Smooth muscle cell of the brain vasculature (primary cell): ENCODE measurements around the gene HHIPL1.
"Not testable (repeated sequence)": the region's sequence is repeated elsewhere in the genome, so short reads cannot be mapped to it uniquely, and the experiment has no call there.

Experiments
- DNase-seq: peaks from one replicate; pipeline ENCODE4 v3.0.0-alpha.2; 2012; ENCODE audit warnings: low read depth, low spot score

Gene HHIPL1

GRCh38 chr14:99634443-99634842, 10.5 kb upstream of the HHIPL1 start:
- no peak for DNase-seq

GRCh38 chr14:99635116-99635515, 9.8 kb upstream of the HHIPL1 start:
- no peak for DNase-seq

DNA sequence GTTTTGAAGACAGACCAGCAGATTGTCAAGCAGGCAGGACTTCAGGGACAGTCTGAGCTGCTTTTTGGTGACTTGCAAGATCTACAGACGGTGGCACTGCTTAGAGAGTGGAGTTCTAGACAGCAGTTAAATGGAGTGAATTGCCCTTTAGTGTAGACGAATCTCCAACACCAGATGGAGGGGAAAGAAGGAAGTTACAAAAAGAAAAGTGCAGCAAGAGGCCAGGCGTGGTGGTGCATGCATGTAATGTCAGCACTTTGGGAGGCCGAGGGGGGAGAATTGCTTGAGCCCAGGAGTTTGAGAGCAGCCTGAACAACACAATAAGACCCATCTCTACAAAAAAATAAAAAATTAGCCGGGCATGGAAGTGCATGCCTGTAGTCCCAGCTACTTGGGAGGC, 8.4 kb upstream of the HHIPL1 start:
- no peak for DNase-seq

DNA sequence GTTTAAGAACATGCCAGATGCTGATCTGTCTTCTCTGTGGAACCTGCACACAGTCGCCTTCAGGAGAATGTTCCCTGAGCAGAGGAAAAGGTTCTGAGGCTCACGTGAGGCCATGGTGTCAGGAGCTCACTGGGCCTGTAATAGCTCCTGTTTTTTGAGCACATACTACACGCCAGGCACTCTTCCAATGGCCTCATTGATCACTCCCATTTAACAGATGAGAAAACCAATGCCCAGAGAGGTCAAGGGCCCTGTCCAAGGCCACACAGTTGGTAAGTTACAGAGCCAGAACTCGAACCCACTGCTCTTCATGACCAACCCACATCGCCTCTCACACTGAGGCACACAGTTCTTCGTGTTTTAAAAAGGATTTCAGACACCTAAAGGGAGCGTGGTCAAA, 7.3 kb upstream of the HHIPL1 start:
- no peak for DNase-seq

DNA sequence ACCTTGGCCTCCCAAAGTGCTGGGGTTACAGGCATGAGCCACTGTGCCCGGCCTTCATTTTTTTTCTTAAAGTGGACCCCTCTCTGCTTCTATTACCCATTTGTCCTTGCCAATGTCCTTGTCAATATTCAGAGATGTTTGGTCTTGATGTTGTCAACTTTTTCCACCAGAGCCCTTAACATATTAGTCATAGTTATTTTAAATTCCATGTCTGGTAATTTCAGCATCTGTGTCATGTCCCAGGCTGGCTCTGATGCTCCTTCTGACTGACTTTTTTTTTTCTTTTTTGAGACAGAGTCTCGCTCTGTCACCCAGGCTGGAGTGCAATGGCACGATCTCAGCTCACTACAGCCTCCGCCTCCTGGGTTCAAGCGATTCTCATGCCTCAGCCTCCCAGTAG, 2.2 kb upstream of the HHIPL1 start:
- DNase-seq = not testable (repeated sequence)

DNA sequence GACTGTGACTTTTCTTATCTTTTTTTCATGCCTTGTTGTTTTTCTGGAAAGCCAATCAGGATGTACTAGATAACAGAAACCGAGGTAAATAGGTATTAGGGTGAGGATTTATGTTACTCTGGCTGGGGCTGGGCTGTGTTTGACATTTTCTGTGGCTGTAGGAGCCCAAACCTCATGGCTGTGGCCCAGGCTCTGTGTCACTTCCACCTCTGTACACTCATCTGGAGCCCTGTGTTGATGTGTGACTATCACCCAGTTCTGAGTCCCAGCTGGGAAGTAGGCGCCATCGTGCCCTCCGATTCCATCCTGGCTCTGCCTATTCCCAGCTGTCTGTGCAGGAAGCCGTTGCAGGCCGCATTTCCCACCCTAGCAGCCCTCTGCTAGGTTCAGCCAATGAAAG, 1.6 kb upstream of the HHIPL1 start:
- no peak for DNase-seq

- no peak for DNase-seq
Measured at GRCh38 chr14:99644035-99644587, 818 bp upstream of the HHIPL1 start.

DNA sequence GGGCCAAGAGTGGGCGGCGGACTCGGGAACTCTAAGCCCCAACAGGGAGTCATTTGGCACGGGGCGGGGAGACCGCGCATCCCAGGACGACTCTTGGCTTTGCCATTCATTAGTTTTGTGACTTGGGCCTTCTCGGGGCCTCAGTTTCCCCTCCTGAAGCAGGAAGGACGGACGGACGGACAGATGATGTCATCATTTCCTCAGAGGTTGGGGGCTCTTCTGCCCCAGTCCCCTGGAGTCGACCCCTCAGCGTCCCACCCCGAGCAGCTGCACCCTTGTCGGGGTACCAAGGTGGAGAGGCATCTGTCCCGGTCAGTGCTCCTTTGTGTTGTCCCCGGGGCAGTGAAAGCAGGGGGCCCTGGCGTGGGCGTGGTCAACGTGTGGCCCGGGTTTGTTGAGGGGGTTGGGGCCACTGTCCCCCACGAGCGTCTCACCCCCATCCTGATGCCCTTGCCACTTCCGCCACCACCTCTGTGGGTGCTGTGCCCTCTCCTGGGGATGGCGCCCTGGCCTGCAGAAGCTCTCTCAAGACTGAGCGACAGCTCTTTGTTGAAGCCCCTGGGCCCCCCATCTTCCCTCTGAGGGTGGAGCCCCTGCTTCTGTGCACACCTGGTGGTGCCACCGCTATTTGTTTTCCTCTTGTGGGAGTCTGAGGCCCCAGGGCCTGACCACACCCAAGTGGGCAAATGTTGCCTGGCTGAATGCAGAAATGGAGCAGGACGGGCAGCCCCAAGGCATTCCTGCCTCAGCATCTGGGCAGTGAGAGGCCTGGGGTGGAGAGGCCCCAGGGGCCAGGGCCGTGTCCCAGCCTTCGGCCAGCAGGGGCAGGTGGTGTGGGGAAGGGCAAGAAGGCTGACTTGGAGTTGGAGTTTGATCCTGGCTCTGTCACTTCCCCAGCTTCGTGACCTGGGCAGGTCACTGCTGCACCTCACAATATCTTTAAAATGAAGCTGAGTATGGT, 896 bp downstream of the HHIPL1 start:
- DNase-seq = no peak

- DNase-seq = no peak
Measured at GRCh38 chr14:99647411-99647810, 2.5 kb downstream of the HHIPL1 start.

- no peak for DNase-seq
Measured at GRCh38 chr14:99648027-99648784, 3.3 kb downstream of the HHIPL1 start.

DNA sequence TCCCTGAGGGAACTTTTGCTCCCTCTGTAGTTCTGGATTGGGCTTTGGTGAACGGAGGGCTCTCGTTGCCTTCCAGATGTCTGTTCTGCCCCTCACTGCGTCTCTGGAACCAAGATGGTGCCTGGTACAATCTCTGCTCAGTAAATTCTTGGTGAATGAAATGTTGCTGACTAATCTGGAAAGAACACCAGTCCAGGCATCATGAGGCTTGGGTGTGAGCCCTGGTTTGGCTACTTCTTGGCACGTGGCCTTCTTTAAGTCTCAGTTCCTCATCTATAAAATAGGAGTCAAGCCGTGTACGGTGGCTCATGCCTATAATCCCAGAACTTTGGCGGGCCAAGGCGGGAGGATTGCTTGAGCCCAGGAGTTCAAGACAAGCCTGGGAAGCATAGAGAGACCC, 4.3 kb downstream of the HHIPL1 start:
- no peak for DNase-seq

DNA sequence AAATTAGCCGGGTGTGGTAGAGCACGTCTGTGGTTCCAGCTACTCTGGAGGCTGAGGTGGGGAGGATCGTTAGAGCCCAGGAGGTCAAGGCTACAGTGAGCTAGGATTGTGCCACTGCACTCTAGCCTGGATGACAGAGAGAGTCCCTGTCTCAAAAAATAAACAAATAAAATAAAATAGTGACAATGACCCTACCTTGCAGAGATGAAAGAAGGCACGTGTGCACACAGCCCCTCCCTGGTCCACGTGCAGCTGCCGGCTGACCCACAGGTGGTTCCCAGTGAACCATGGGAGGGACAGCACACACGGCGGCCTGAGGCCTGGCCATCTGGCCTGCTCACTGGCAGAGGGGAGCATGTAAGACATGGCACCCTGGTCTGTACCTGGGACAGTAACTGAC, 4.7 kb downstream of the HHIPL1 start:
- no peak for DNase-seq

- DNase-seq = no peak
Measured at GRCh38 chr14:99650189-99650588, 5.3 kb downstream of the HHIPL1 start.

DNA sequence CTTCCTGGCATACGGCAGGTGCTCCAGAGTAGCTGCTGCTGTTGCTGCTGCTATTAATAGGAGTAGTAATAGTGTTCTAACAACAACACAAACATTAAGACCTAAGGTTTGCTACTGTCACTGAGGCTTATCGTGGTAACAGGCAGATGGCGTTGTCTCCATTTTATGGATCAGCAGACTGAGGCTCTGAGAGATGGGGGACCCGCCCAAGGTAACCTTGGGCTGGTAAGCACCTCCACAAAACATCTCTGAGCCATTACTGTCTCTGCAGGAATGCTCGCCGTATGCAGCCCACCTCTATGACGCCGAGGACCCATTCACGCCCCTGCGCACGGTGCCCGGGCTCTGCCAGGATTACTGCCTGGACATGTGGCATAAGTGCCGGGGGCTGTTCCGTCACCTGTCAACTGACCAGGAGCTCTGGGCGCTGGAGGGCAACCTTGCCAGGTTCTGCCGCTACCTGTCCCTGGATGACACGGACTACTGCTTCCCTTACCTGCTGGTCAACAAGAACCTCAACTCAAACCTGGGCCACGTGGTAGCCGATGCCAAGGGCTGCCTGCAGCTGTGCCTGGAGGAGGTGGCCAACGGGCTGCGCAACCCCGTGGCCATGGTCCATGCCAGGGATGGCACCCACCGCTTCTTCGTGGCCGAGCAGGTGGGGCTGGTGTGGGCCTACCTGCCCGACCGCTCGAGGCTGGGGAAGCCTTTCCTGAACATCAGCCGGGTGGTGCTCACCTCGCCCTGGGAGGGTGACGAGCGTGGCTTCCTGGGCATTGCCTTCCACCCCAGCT, 7.2 kb downstream of the HHIPL1 start:
- DNase-seq = no peak

DNA sequence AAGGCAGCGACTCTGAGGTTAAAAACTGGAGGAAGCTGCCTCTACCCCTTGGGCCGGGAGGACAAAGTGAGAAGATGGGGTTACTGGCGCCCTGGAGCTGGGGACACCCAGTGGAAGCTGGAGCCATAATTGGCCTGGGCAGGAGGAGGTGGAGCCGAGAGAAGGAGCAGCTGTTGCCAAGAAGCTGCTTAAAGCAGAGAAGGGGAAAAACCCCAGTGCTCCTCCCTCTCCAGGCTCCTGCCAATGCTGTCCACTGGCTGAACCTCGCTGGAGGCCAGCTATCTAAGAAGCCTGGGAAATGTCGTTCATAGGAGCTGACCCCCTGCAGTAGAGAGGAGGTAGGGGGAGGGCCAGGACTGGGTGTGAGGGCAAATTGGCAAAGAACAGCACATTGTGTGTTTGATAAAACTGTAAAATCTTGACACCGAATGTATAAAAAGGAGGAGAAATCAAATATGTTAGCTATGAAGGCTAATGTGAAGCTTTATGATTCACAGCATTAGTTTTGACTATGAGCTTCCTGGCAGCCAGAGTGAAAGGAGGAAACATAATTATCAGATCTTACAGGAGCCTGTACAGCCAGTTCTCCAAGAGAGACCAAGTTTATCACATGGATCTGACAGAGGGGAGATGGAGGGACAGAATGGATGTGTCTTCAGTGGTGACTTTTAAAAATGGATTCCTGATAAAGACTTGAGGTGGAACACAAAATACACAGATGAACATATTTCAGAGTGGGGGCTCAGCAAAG, 9.5 kb downstream of the HHIPL1 start:
- no peak for DNase-seq

DNA sequence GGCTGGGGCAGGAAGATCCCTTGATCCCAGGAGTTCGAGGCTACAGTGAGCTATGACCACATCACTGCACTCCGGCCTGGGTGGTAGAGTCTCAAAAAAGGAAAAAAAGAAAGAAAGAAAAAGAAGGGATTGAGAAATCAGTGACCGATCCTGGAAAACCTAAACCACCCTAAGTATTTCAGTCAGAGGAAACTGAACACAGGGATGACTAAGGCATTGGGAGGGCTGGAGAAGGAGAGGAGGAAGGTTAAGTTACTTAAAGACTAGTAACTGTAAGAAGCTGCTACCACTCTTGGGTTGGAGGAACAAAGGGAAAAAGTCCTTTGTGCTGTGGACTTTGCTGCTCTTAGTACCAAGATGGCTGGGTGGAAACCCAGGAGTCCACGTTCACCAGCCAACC, 10.6 kb downstream of the HHIPL1 start:
- DNase-seq = no peak

GRCh38 chr14:99656171-99656570, 11.2 kb downstream of the HHIPL1 start:
- DNase-seq = no peak

DNA sequence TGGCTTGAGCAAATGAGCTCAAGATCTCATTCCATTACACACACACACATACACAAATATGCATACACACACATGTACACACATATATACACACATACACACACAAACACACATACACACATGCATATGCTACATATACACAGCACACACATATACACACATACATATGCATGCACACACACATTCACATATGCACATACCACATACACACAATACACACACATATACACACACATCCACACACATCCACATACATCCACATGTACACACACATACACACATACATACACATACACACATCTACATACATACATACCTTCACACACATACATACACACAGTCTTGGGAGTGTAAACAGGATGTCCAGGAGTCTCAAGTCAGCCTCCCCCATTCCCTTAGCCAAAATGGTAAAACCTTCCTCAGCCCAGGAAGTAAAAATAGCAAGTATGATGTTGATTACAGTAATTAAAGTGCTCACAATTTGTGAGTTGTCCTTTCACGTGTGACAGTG, 12.8 kb downstream of the HHIPL1 start:
- DNase-seq = no peak

DNA sequence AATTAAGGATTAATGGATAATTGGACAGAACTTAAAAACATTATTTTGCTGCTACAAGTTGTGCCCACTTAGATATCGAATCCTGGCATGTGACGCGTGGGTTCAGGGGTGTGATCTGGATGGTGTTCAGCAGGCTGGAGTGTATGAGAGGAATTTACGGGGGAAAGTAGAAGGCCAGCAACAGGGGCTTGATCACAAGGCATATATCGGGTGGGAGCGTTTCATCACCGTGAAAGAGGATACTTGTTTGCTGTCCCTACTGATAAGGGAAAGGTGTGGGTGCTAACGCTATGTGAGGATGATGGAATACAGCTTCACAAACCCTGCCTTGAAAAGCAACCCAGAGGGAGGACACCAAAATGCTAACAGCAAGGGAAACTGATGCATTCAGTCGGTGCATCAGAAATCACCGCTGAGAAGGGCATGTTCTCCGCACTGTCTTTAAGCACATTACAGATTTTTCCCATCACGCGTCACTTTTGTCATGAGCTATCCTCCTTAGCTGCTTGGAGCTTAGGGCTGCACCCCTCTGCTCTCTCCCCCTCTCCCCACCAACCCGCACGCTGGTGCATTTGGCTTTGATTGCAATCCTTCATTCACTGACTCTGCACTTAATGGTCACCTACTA, 13.4 kb downstream of the HHIPL1 start:
- DNase-seq = no peak

DNA sequence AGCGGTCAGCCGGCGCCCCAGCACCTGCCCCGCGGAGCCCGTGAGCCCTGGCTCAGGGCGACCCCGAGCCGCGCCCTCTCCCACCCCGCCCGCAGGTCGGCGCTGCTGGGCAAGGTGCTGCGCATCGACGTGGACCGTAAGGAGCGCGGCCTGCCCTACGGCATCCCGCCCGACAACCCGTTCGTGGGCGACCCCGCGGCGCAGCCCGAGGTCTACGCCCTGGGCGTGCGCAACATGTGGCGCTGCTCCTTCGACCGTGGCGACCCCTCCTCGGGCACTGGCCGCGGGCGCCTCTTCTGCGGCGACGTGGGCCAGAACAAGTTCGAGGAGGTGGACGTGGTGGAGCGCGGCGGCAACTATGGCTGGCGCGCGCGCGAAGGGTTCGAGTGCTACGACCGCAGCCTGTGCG, 14.4 kb downstream of the HHIPL1 start:
- no peak for DNase-seq
